ENCODE data around the gene SLAIN1. TPM values are rescaled to one million over a fixed set of nuclear protein-coding genes. Genes with fewer than 3 reads are reported as not detected.

Gene SLAIN1
- total and polyA plus RNA-seq, 2 of the 13 experiments (the other 11 are each of a cell fraction or from before 2014, with no cell fraction given), result 1.2 to 4.5 TPM

DNA sequence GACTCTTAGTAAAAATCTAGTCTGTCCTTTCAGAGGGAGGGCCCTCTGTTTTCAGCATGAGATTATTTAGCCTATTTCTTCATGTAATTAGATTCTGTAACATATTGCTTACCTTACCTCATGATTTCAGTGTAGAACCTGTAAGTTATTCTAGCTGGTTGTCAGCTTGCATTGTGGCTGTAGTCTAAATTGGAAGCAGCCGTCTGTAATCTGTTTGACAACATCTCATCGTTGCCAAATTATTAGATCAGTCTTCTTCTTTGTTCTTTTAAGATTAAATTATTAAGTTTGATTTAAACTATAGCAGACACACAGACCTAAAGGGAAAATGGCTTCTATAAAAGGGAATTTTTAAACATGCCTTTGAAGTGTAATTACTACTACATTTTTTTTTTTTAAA is 34.8 kb downstream of the SLAIN1 start (continued):
- TF ChIP-seq, protein P1, sequence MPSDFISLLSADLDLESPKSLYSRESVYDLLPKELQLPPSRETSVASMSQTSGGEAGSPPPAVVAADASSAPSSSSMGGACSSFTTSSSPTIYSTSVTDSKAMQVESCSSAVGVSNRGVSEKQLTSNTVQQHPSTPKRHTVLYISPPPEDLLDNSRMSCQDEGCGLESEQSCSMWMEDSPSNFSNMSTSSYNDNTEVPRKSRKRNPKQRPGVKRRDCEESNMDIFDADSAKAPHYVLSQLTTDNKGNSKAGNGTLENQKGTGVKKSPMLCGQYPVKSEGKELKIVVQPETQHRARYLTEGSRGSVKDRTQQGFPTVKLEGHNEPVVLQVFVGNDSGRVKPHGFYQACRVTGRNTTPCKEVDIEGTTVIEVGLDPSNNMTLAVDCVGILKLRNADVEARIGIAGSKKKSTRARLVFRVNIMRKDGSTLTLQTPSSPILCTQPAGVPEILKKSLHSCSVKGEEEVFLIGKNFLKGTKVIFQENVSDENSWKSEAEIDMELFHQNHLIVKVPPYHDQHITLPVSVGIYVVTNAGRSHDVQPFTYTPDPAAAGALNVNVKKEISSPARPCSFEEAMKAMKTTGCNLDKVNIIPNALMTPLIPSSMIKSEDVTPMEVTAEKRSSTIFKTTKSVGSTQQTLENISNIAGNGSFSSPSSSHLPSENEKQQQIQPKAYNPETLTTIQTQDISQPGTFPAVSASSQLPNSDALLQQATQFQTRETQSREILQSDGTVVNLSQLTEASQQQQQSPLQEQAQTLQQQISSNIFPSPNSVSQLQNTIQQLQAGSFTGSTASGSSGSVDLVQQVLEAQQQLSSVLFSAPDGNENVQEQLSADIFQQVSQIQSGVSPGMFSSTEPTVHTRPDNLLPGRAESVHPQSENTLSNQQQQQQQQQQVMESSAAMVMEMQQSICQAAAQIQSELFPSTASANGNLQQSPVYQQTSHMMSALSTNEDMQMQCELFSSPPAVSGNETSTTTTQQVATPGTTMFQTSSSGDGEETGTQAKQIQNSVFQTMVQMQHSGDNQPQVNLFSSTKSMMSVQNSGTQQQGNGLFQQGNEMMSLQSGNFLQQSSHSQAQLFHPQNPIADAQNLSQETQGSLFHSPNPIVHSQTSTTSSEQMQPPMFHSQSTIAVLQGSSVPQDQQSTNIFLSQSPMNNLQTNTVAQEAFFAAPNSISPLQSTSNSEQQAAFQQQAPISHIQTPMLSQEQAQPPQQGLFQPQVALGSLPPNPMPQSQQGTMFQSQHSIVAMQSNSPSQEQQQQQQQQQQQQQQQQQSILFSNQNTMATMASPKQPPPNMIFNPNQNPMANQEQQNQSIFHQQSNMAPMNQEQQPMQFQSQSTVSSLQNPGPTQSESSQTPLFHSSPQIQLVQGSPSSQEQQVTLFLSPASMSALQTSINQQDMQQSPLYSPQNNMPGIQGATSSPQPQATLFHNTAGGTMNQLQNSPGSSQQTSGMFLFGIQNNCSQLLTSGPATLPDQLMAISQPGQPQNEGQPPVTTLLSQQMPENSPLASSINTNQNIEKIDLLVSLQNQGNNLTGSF (CRISPR knock-in tag; IDR thresholded peaks at IDR 0.05), result no peak
- TF ChIP-seq FIP1L1 (IDR thresholded peaks at IDR 0.05; ENCODE audit: borderline replicate concordance, insufficient read depth, low read depth, low read length), result no peak
- TF ChIP-seq SMYD3 (CRISPR knock-in tag; IDR thresholded peaks at IDR 0.05), result no peak
- no peak for TF ChIP-seq PHF5A (CRISPR knock-in tag; IDR thresholded peaks at IDR 0.05; ENCODE audit: low read depth, unreplicated experiment)
- TF ChIP-seq, protein P2, sequence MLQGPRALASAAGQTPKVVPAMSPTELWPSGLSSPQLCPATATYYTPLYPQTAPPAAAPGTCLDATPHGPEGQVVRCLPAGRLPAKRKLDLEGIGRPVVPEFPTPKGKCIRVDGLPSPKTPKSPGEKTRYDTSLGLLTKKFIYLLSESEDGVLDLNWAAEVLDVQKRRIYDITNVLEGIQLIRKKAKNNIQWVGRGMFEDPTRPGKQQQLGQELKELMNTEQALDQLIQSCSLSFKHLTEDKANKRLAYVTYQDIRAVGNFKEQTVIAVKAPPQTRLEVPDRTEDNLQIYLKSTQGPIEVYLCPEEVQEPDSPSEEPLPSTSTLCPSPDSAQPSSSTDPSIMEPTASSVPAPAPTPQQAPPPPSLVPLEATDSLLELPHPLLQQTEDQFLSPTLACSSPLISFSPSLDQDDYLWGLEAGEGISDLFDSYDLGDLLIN (CRISPR knock-in tag; IDR thresholded peaks at IDR 0.05; ENCODE audit: borderline replicate concordance), result no peak

DNA sequence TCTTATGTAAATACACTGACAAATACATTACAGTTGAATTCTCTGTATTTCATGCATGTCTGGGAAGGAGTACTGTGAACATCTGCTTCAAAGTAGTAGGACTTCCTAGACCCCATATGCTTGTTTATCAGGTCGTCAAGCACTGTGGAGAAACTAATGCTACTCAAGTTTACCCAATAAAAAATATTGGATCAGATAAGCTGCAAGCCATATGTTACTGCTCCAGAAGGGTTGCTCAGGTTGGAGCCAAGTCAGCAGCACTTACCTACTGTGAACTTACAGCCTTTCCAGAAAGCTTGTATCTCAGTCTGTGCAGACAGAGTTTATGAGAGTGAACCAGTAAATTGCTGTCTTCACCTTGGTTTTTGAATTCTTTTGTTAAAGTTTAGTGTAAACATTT is 36.2 kb downstream of the SLAIN1 start:
- Histone ChIP-seq H3K9me3 (ENCODE audit: low read length) (no peaks in the 10 kb centered on the region), H4K20me1 (ENCODE audit: insufficient read depth, low read length) (no peaks in the 10 kb centered on the region), H3K9ac (ENCODE audit: insufficient read depth, low read depth, low read length) (no peak overlapping the region), H2AFZ (ENCODE audit: low read length) (no peak overlapping the region), H3K27me3 (ENCODE audit: control insufficient read depth in 1 of 2, insufficient read depth in 2 of 2, low read length in 2 of 2) (no peaks in the 10 kb centered on the region), H3K36me3 (replicated peaks in 1 of 2; ENCODE audit: control insufficient read depth in 1 of 2, insufficient read depth in 2 of 2, low read length in 2 of 2) (no peaks in the 10 kb centered on the region), H3K4me1 (ENCODE audit: insufficient read depth, low read length) (no peaks in the 10 kb centered on the region), H3K4me3 (replicated peaks in 1 of 3; ENCODE audit: insufficient read depth in 1 of 3, low read depth in 2 of 3, low read length in 3 of 3) (no peak overlapping the region), H3K79me2 (ENCODE audit: insufficient read depth, low read length) (no peaks in the 10 kb centered on the region), H3K4me2 (ENCODE audit: low read depth, low read length) (no peak overlapping the region), H3K27ac (ENCODE audit: extremely low read length, insufficient read depth, low read length) (no peak overlapping the region)
- DNase-seq (ENCODE audit: low spot score) (no peak), FAIRE-seq (no peak), ATAC-seq (no peak)
- TF ChIP-seq IRF2 (CRISPR knock-in tag; IDR thresholded peaks at IDR 0.05) (no peak), SIX4 (CRISPR knock-in tag; IDR thresholded peaks at IDR 0.05) (no peak), ZFP36L2 (CRISPR knock-in tag; IDR thresholded peaks at IDR 0.05) (no peak)
- ChIA-PET CTCF (ENCODE audit: low intra/inter-chr PET ratio, low total read pairs) (no interaction called here), POLR2A (no interaction called here)
- in situ Hi-C loops (cut with HindIII; ENCODE audit: extremely low pct_ligation_motif_present, low pct_unique_long_range_greater_than_20kb), result no loop called here
- WGBS (ENCODE audit: low lambda C conversion rate), result no CpG with 5 or more reads among the region's 1 CpG
- intact Hi-C loops (cut with micrococcal nuclease; ENCODE audit: unreplicated experiment), result no loop called here
- BruUV-seq (replicated peaks), result no TSS peak

All from HepG2 (cell line).